Trophoblast cell (in vitro differentiated cells and primary cell): ENCODE data around the gene ETV3L.

Experiments used
- DNase-seq, 2 donors: peaks; one replicate each; pipeline ENCODE4 v3.0.0-alpha.2; 2016
- H2AFZ ChIP-seq: 2 replicates; pipeline ENCODE4 v1.6.1; 2013; ENCODE audit warnings: low read length, moderate library complexity, mild to moderate bottlenecking; ENCODE audit not compliant: insufficient read depth, poor library complexity
- H2AK5ac ChIP-seq: 2 replicates; pipeline ENCODE4 v1.6.1; 2013; ENCODE audit warnings: mild to moderate bottlenecking, low read length
- H2BK120ac ChIP-seq: 2 replicates; pipeline ENCODE4 v1.6.1; 2013; ENCODE audit warnings: low read length, mild to moderate bottlenecking, moderate library complexity; ENCODE audit not compliant: insufficient read depth, poor library complexity
- H2BK12ac ChIP-seq: 2 replicates; pipeline ENCODE4 v1.6.1; 2013; ENCODE audit warnings: mild to moderate bottlenecking, low read length, moderate library complexity
- H2BK5ac ChIP-seq: 2 replicates; pipeline ENCODE4 v1.6.1; 2013; ENCODE audit warnings: low read length, low read depth, moderate library complexity, mild to moderate bottlenecking; ENCODE audit not compliant: poor library complexity
- H3K14ac ChIP-seq: 2 replicates; pipeline ENCODE4 v1.6.1; 2013; ENCODE audit warnings: mild to moderate bottlenecking, low read length
- H3K18ac ChIP-seq: 2 replicates; pipeline ENCODE4 v1.6.1; 2013; ENCODE audit warnings: mild to moderate bottlenecking, low read length
- H3K23ac ChIP-seq: 2 replicates; pipeline ENCODE4 v1.6.1; 2013; ENCODE audit warnings: low read length
- H3K27ac ChIP-seq: 2 replicates; pipeline ENCODE4 v1.5.1; 2013; ENCODE audit warnings: low read depth, mild to moderate bottlenecking, inconsistent platforms, low read length, moderate library complexity
- H3K27me3 ChIP-seq: 2 replicates; pipeline ENCODE4 v1.6.1; 2013; ENCODE audit warnings: inconsistent platforms, mild to moderate bottlenecking, low read length, moderate library complexity; ENCODE audit not compliant: insufficient read depth
- H3K36me3 ChIP-seq, 2 experiments: 1 replicate in 1 of 2; 2 replicates in 1 of 2; pipeline ENCODE4 v1.6.1; 2013; ENCODE audit warnings: low read length in 2 of 2, mild to moderate bottlenecking in 2 of 2, moderate library complexity in 1 of 2; ENCODE audit not compliant: insufficient read depth in 2 of 2, control insufficient read depth in 1 of 2
- H3K4ac ChIP-seq: 2 replicates; pipeline ENCODE4 v1.6.1; 2013; ENCODE audit warnings: low read depth, mild to moderate bottlenecking, low read length, moderate library complexity
- H3K4me1 ChIP-seq, 2 experiments: 1 replicate in 1 of 2; 2 replicates in 1 of 2; pipeline ENCODE4 v1.6.1; 2013; ENCODE audit warnings: low read length in 2 of 2, mild to moderate bottlenecking in 2 of 2, moderate library complexity in 1 of 2; ENCODE audit not compliant: insufficient read depth in 2 of 2, control insufficient read depth in 1 of 2
- H3K4me2 ChIP-seq: 2 replicates; pipeline ENCODE4 v1.6.1; 2013; ENCODE audit warnings: inconsistent platforms, mild to moderate bottlenecking, low read length, moderate library complexity
- H3K4me3 ChIP-seq: 2 replicates; pipeline ENCODE4 v1.5.1; 2013; ENCODE audit warnings: mild to moderate bottlenecking, low read depth, low read length, inconsistent platforms
- H3K79me1 ChIP-seq: one replicate; pipeline ENCODE4 v1.6.1; 2013; ENCODE audit warnings: low read length
- H3K79me2 ChIP-seq: 2 replicates; pipeline ENCODE4 v1.6.1; 2013; ENCODE audit warnings: low read length, mild to moderate bottlenecking; ENCODE audit not compliant: control insufficient read depth, insufficient read depth, poor library complexity
- H3K9ac ChIP-seq: 2 replicates; pipeline ENCODE4 v1.6.1; 2013; ENCODE audit warnings: mild to moderate bottlenecking, low read length
- H3K9me3 ChIP-seq: 2 replicates; pipeline ENCODE4 v1.6.1; 2013; ENCODE audit warnings: low read depth, mild to moderate bottlenecking, control low read depth, inconsistent platforms, low read length; ENCODE audit not compliant: insufficient read depth
- H4K12ac ChIP-seq: 2 replicates; pipeline ENCODE4 v1.6.1; 2013; ENCODE audit warnings: low read depth, mild to moderate bottlenecking, low read length, moderate library complexity
- H4K8ac ChIP-seq: 2 replicates; pipeline ENCODE4 v1.6.1; 2013; ENCODE audit warnings: low read depth, mild to moderate bottlenecking, low read length, moderate library complexity
- H4K91ac ChIP-seq: one replicate; pipeline ENCODE4 v1.6.1; 2013; ENCODE audit warnings: low read depth, mild to moderate bottlenecking, low read length, moderate library complexity
- WGBS: extraction: QIAGEN DNeasy Blood & Tissue Kit; methylation state at CpG from one replicate; pipeline ENCODE4 v1.1.7; 2013; ENCODE audit warnings: missing lambda C conversion rate; ENCODE audit not compliant: insufficient read length, insufficient coverage; ENCODE audit errors: extremely low coverage; 5-methylcytosine and 5-hydroxymethylcytosine counted together

ETV3L gene

GRCh38 chr1:157095551-157095950, 4.1 kb downstream of the ETV3L start:
- Histone ChIP-seq H2AK5ac (no peak overlapping the region), H3K79me1 (no peaks in the 10 kb centered on the region), H4K12ac (no peak overlapping the region), H3K23ac (no peak overlapping the region), H4K8ac (no peak overlapping the region), H3K36me3 (no peaks in the 10 kb centered on the region), H2AFZ (no peak overlapping the region), H3K9ac (no peak overlapping the region), H3K4ac (no peak overlapping the region), H4K91ac (no peak overlapping the region), H2BK120ac (no peak overlapping the region), H3K14ac (no peak overlapping the region), H3K4me2 (no peak overlapping the region), H2BK12ac (no peak overlapping the region), H3K18ac (no peak overlapping the region), H3K27me3 (no peaks in the 10 kb centered on the region), H3K27ac (no peak overlapping the region), H3K9me3 (peaks cover 2% of the 10 kb centered on the region), H3K4me3 (no peak overlapping the region), H3K79me2 (no peaks in the 10 kb centered on the region), H3K4me1 (peaks cover 3% of the 10 kb centered on the region in 2 experiments), H2BK5ac (no peak overlapping the region)
- DNase-seq: no peak
- WGBS: no CpG with 5 or more reads among the region's 2 CpGs

GRCh38 chr1:157095091-157095490, 4.5 kb downstream of the ETV3L start:
- Histone ChIP-seq H3K4me3 (no peak overlapping the region), H3K79me2 (no peaks in the 10 kb centered on the region), H2AK5ac (no peak overlapping the region)

GRCh38 chr1:157092831-157093230, 6.8 kb downstream of the ETV3L start:
- no peak overlapping the region for H2BK120ac ChIP-seq
- H3K79me1 ChIP-seq: no peaks in the 10 kb centered on the region
- WGBS: no CpG with 5 or more reads among the region's 8 CpGs
- H3K9ac ChIP-seq: no peak overlapping the region
- no peaks in the 10 kb centered on the region for H3K36me3 ChIP-seq
- H3K79me2 ChIP-seq: no peaks in the 10 kb centered on the region
- H3K4me2 ChIP-seq: no peak overlapping the region
- peaks cover 3 to 6% of the 10 kb centered on the region in 2 experiments for H3K4me1 ChIP-seq
- no peak overlapping the region for H2BK5ac ChIP-seq
- H3K4ac ChIP-seq: no peak overlapping the region
- H2BK12ac ChIP-seq: no peak overlapping the region
- H4K8ac ChIP-seq: no peak overlapping the region
- H3K27ac ChIP-seq: no peak overlapping the region
- H2AFZ ChIP-seq: no peak overlapping the region
- no peak overlapping the region for H3K18ac ChIP-seq
- peaks cover 2% of the 10 kb centered on the region for H3K9me3 ChIP-seq
- no peak overlapping the region for H3K4me3 ChIP-seq
- H2AK5ac ChIP-seq: no peak overlapping the region
- no peak overlapping the region for H4K91ac ChIP-seq
- no peak overlapping the region for H4K12ac ChIP-seq
- H3K23ac ChIP-seq: no peak overlapping the region
- no peak overlapping the region for H3K14ac ChIP-seq
- DNase-seq: no peak
- no peaks in the 10 kb centered on the region for H3K27me3 ChIP-seq

More at GRCh38 chr1:157095091-157095490, 4.5 kb downstream of the ETV3L start:
- Histone ChIP-seq H3K36me3 (no peaks in the 10 kb centered on the region), H3K18ac (no peak overlapping the region), H3K79me1 (no peaks in the 10 kb centered on the region), H3K27me3 (no peaks in the 10 kb centered on the region), H3K14ac (no peak overlapping the region), H3K9me3 (peaks cover 2% of the 10 kb centered on the region), H4K8ac (no peak overlapping the region), H3K27ac (no peak overlapping the region), H3K23ac (no peak overlapping the region), H3K4me1 (peaks cover 3 to 6% of the 10 kb centered on the region in 2 experiments), H4K91ac (no peak overlapping the region), H2BK12ac (no peak overlapping the region), H2AFZ (no peak overlapping the region), H3K9ac (no peak overlapping the region), H3K4ac (no peak overlapping the region), H4K12ac (no peak overlapping the region), H3K4me2 (no peak overlapping the region), H2BK5ac (no peak overlapping the region), H2BK120ac (no peak overlapping the region)
- DNase-seq: no peak
- WGBS: no CpG with 5 or more reads among the region's 4 CpGs

GRCh38 chr1:157091668-157092273, 7.8 kb downstream of the ETV3L start:
- H3K9me3 ChIP-seq: peaks cover 2% of the 10 kb centered on the region
- no peak overlapping the region for H2BK120ac ChIP-seq
- no peak overlapping the region for H2BK5ac ChIP-seq
- no peak overlapping the region for H3K23ac ChIP-seq
- no peak overlapping the region for H4K12ac ChIP-seq
- DNase-seq: no peak
- H3K27ac ChIP-seq: no peak overlapping the region
- no peak overlapping the region for H3K18ac ChIP-seq
- no peaks in the 10 kb centered on the region for H3K79me2 ChIP-seq
- peaks cover 3 to 6% of the 10 kb centered on the region in 2 experiments for H3K4me1 ChIP-seq
- no peak overlapping the region for H4K8ac ChIP-seq
- H3K4me3 ChIP-seq: no peak overlapping the region
- no peak overlapping the region for H3K9ac ChIP-seq
- H2AK5ac ChIP-seq: no peak overlapping the region
- H3K4ac ChIP-seq: no peak overlapping the region
- no peaks in the 10 kb centered on the region for H3K27me3 ChIP-seq
- WGBS: no CpG with 5 or more reads among the region's 4 CpGs
- H2AFZ ChIP-seq: no peak overlapping the region
- H3K36me3 ChIP-seq: no peaks in the 10 kb centered on the region
- no peaks in the 10 kb centered on the region for H3K79me1 ChIP-seq
- no peak overlapping the region for H4K91ac ChIP-seq
- H3K4me2 ChIP-seq: no peak overlapping the region
- H3K14ac ChIP-seq: no peak overlapping the region
- H2BK12ac ChIP-seq: no peak overlapping the region
